GM19240 (cell line): ENCODE data around the gene AURKAIP1.
"Not testable (repeated sequence)": the region's sequence is repeated elsewhere in the genome, so short reads cannot be mapped to it uniquely, and the experiment has no call there.

Experiments used
- DNase-seq: peaks from one replicate; pipeline ENCODE4 v3.0.0; 2011; ENCODE audit warnings: low spot score; ENCODE audit not compliant: insufficient read length

The AURKAIP1 gene

GRCh38 chr1:1406821-1407635 lies 32.0 kb upstream of the AURKAIP1 start, which contains the start of gene MRPL20:
Gene MRPL20 (minus strand): TSS chr1:1407293. CDS start chr1:1407217, 76 bp downstream.
- peak; percentile 95 for DNase-seq

DNA sequence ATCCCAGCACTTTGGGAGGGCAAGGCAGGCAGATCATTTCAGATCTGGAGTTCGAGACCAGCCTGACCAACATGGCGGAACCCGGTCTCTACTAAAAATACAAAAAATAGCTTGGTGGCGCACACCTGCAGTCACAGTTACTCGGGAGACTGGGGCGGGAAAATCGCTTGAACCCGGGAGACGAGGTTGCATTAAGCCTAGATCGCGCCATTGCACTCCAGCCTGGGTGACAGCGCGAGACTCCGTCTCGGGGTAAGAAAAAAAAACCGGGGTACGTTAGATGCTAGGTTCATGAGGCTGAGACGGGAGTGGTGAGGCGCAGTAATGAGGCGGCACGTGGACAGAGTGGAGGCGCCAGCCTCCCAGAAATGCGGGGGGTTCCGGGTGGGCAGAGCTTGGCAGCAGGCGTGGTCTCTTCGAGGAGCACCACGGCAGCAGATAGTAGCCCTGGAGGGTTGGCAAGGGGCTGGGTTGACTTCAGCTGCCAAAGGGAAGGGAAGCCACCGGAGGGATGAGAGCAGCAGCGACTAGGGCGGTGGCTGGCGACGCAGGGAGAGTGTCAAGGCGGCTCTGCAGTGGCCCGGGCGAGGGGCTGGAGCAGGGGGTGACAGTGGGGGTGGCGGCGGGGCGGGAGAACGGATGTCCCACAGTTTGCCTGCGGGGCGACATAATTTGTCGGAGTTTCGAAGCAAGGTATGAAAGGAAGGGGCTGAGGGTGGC lies 31.3 kb upstream of the AURKAIP1 start:
- no peak for DNase-seq

DNA sequence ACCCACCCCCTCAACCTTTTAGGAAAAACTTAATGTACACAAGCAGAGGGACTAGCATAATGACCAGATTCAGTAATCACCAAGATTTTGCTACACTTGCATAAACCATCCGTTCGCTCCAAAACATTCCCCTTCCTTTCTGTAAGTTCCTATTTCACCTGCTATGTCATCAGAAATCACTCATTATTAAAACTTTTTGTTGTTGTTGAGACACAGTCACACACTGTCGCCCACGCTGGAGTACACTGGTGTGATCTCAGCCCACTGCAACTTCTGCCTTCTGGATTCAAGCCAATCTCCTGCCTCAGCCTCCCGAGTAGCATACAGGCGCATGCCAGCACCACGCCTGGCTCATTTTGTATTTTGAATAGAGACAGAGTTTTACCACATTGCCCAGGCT lies 28.6 kb upstream of the AURKAIP1 start:
- no peak for DNase-seq

DNA sequence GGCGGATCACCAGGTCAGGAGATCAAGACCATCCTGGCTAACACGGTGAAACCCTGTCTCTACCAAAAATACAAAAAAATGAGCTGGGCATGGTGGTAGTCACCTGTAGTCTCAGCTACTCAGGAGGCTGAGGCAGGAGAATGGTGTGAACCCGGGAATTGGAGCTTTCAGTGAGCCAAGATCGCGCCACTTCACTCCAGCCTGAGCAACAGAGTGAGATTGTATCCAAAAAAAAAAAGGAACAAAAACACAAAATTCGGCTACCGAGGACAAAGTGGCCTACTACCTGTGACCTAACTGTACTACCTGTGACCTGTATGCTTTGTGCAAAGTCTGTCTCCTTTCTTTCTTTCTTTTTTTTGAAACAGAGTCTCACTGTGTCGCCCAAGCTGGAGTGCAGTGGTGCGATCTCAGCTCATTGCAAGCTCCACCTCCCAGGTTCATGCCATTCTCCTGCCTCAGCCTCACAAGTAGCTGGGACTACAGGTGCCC lies 27.9 kb upstream of the AURKAIP1 start:
- DNase-seq = not testable (repeated sequence)

GRCh38 chr1:1402072-1402900 lies 27.3 kb upstream of the AURKAIP1 start:
- no peak for DNase-seq

GRCh38 chr1:1401457-1402010 lies 26.5 kb upstream of the AURKAIP1 start:
- DNase-seq = no peak

GRCh38 chr1:1400576-1401456 lies 25.8 kb upstream of the AURKAIP1 start:
- DNase-seq = no peak

DNA sequence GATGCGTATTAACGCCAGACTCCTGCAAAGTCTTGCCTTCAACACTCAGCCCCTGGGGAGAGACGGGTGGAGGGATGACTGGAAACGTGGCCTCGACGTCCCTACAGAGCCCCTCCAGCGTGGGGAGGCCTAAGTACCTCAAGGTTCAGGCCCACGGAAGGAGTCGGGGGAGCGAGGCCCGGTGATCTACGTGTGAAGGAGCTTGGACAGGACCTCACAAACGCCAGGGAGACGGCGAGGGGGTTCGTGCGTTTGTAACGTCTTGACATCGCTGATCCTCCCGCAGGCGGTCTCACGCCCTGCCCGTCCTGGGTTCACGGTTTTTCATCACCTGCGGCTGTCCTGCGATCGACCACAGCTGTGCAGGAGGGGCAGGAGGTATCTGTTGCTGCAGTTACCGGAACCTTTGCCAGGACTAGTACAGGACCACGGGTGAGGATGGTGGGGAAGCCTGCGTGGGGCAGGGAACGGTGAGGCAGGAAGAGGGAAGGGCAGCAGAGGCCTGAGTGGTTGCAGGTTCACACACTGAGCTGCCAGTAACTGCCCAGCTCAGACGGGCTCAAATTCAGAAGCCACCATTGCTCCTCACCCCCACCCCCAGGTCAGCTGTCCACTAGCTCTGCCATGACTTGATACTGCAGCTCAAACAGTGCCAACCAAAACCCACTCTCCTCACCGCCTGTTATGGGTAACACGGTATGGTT lies 25.0 kb upstream of the AURKAIP1 start:
- DNase-seq = no peak

DNA sequence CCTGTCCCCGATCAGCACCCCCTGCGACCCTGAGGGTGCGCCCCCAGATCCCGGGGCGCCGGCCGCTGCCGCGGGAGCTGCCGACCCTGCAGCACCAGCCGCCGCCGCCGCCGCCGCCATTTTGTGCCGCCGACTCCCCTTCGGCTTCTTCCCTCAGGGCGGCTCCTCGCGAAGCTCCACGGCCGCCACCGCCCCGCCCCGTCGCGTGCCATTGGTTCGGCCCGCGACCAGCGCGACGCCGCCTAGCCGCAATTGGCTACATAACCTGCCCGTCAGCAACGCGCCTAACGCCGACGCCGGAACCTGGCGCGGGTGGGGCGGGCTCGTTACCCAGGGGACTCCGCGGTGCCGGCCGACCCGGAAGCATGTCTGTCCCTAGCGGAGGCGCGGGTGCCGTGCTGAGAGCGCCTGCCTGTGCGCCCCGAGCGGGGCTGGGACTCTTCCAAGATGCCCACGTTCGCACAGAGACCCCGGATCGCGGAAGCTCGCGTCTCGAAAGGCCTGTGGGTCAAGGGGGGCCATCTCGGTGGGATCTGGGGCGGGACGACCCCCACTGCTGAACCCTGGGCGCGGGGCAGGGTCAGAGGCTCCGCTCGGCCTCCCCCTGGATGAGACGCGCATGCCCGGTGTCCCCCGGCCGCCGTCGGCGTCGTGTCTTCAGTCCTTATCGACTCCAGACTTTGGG lies 24.3 kb upstream of the AURKAIP1 start, which contains the start of gene CCNL2:
TSS of gene CCNL2 (minus strand) at position 149 of the 685 bp plus-strand sequence. CDS start at position 120, 29 bp downstream.
- DNase-seq = peak; percentile 94

DNA sequence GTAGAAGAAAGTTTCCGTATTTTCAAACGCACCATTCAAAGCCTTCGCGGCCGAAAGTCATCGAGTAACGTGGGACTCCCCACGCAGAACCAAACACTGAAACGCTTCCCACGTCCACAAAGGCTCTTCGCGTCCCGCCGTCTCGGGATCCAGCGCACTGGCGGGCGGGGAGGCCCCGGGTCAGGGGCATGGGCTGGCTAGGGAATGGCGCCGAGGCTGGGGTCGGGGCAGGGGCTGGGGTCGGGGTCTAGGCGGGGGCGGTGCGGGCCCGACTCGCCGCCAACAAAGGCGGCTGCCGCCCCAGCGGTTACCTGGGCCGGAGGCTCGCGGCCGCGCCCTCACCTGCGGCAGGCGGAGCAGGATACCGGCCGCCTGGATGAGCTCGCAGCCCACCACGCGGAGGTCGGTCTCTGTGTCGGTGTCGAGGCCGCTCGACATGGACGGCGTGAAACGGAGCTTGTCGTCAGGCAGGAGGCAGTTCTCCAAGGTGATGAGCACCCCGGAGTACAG lies 23.7 kb upstream of the AURKAIP1 start:
- DNase-seq = no peak

- DNase-seq = no peak
These were observed 23.0 kb upstream of the AURKAIP1 start for GRCh38 chr1:1397839-1398523.

GRCh38 chr1:1395166-1395565 lies 20.2 kb upstream of the AURKAIP1 start:
- no peak for DNase-seq

DNA sequence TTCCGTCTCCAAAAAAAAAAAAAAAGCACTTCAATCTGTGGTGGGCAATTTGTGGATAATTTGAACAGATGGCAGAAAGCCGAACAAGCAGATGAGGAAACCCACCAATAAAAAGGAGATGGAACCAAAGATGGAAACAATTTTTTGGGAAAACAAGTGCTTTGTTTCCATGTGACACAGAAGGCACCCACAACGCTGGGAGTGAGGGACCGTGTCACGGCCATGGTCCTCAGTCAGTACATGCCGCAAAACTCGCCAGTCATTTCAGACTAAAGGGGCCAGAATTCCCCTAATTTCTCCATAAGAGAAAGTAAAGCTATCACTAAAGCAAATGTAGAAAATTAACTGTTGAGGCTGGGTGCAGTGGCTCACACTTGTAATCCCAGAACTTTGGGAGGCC lies 19.1 kb upstream of the AURKAIP1 start:
- no peak for DNase-seq

GRCh38 chr1:1393428-1393827 lies 18.4 kb upstream of the AURKAIP1 start:
- no peak for DNase-seq

DNA sequence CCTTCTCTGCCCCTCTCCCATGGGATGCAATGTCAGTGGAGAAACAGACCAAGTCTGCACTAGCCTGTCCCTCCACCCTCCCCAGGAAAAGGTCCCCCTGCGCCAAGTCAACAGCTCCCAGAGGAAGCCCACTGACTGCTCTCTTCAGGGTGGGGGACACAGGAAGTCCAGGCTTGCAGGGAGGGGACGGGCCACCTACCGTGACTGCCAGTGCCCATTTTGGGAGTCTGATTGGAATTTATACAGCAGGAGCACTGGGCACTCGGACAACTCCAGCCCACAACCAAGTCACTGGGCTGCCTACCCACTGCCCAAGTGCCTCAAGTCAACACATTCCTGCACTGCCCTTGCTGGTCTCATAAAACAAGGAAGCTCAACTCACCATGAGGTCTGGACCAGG lies 18.0 kb upstream of the AURKAIP1 start:
- DNase-seq = no peak

- no peak for DNase-seq
These were observed 16.2 kb upstream of the AURKAIP1 start for GRCh38 chr1:1391225-1391624.

DNA sequence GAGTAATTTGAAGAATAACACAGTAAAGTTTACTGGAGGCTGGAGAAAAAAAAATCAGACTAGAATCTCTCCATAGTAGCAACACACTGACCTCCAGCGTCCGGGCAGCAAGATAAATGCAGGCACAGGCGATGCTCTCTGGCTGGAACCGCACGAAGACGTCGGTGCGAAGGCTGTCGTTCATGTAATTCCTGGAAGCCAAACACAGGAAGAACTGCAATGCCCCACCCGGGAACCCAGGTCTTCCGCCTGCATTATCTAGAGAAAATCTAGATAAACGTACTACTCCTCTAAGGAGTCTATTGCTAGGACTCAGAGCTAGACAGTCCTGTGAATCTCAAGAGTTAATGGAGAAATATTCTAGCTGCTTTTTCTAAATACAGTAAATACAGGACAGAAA lies 15.7 kb upstream of the AURKAIP1 start:
- DNase-seq = no peak

DNA sequence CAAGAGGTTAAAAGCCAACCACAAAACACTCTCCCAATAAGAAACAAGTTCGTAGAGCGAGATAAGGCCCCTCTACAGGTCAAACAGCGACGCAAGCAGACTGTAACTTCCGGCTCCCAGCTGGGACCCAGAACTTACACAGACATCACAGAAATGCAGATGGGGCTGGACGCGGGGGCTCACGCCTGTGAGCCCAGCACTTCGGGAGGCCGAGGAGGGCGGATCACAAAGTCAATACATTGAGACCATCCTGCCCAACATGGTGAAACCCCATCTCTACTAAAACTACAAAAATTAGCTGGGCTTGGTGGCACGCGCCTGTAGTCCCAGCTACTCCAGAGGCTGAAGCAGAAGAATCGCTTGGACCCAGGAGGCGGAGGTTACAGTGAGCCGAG lies 13.1 kb upstream of the AURKAIP1 start:
- DNase-seq = no peak
